ENCODE measurements around the gene CEP131.

Gene CEP131

DNA sequence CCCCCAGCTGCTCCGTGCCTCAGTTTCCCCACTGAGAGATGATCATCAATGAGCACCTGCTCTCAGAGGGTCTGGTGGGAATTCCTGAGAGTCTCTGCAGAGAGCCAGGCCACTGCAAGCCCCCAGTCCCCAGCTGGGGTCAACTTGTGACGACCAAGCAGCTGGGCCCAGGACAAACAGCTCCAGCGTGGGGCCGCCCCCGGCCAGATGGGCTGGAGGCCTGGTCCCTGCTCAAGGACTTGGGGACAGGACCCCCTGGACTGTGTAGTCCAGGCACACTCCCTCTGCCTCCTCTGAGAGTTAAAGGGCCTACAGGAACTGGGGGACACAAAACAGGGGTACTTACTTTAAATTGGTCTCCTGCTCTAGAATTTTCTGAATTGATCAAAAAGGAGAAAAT lies 40.2 kb downstream of the CEP131 start:
- no peak for DNase-seq

GRCh38 chr17:81181811-81182185 lies 41.0 kb downstream of the CEP131 start:
- DNase-seq: no peak

- DNase-seq: no peak
These were observed 41.6 kb downstream of the CEP131 start for GRCh38 chr17:81180836-81181810.

- DNase-seq: no peak
These were observed 42.9 kb downstream of the CEP131 start for GRCh38 chr17:81179861-81180260.

DNA sequence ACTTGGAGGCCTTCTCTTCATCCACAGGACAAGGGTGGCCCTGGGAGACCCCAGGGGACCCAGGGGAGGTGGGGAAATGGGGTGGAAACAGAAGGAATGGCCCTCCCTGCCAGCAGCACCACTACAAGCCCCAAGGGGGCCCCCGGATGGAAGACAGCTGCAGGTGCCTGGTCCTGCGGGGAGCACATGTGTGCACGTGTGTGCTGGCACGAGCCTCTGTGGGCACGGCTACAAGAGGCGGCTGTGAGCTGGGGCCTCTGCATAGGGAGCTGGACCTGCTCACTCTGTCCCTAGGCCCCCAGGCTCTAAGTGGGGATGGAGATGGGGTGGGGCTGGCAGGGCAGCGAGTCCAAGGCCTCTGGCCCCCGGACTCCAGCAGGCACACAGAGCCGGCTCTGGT lies 43.5 kb downstream of the CEP131 start:
- DNase-seq: no peak

GRCh38 chr17:81178136-81179091 lies 44.4 kb downstream of the CEP131 start:
- no peak for DNase-seq

DNA sequence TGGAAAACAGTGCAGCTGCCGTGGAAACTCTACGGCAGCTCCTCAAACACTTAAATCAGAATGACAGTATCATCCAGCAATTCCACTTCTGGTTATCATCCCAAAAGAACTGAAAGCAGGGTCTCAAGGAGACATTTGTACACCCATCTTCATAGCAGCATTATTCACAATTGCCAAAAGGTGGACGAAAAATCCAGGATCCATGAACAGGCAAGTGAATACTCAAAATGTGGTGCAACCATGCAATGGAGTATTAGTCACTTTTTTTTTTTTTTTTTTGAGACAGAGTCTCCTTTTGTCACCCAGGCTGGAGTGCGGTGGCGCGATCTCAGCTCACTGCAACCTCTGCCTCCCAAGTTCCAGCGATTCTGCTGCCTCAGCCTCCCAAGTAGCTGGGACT lies 46.1 kb downstream of the CEP131 start:
- DNase-seq: no peak

GRCh38 chr17:81173762-81174155 lies 49.0 kb downstream of the CEP131 start:
- no peak for DNase-seq

GRCh38 chr17:81173052-81173761 lies 49.6 kb downstream of the CEP131 start:
- no peak for DNase-seq

DNA sequence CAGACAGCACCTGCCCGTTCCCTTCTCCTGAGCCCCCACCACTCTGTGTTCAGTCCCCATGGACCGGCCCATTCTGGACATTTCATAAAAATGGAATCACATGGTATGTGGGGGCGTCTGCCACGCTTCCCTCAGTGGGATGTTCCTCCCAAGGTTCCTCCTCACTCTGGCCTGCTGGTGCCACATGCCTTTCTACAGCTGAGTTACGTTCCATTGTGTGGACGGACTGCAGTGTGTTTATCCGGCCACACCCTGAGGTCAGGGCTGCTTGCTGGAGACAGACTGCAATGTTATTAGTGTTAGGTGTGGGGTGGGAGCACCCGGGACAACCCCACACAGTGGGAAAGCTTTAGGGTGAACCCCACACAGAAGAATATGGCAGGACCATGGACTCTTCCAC lies 50.8 kb downstream of the CEP131 start:
- DNase-seq: no peak

- no peak for DNase-seq
These were observed 51.9 kb downstream of the CEP131 start for GRCh38 chr17:81170727-81171494.

DNA sequence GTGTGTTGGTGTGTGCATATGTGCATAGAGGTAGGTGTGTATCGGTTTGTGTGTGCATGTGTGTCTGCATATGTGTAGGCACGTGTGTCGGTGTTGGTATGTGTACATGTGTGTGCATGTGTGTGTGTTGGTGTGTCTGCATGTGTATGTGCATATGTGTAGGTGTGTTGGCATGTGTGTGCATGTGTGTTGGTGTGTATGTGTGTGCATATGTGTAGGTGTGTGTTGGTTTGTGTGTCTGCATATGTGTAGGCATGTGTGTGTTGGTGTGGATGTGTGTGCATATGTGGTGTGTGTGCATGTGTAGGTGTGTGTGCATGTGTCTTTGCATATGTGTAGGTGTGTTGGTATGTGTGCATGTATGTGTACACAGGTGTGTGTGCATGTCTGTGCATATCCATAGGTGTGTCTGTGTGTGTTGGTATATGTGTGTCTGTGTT lies 52.9 kb downstream of the CEP131 start:
- DNase-seq: no peak

DNA sequence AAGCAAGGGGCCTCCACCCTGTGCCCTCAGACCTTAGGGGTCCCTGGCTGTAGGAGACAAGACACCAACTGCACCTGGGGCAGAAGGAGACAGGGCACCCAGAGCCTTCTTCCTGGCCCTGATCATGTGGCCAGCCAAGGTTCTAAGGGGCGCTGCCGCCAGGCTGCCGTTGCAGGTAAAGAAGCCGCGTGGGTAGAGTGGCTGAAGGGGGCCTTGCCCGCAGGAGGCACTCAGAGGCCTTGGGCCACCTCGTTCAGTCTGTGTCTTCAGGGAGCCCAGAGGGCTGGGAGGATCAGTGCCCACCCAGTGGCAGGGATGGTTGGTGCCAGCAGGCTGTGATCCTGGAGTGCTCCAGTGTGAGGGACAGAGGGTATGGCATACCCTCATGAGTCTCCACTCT lies 55.1 kb downstream of the CEP131 start:
- no peak for DNase-seq

DNA sequence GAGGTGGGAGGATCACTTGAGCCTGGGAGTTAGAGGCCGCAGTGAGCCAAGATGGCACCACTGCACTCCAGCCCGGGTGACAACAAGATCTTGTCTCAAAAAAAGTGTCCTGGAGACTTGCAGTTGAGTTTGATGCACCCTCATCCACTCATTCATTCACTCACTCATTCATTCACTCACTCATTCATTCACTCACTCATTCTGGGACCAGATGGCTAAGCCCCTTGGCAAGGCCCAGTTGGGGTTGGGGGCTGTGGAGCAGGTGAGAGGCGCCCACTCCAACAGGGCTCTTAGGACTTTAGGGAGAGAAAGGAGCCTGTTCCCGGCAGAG lies 55.6 kb downstream of the CEP131 start:
- no peak for DNase-seq

- DNase-seq: no peak
These were observed 56.7 kb downstream of the CEP131 start, which contains the start of gene AATK for GRCh38 chr17:81166033-81166492. AATK (minus strand) TSS chr17:81166221; CDS start chr17:81165992, 229 bp downstream.

DNA sequence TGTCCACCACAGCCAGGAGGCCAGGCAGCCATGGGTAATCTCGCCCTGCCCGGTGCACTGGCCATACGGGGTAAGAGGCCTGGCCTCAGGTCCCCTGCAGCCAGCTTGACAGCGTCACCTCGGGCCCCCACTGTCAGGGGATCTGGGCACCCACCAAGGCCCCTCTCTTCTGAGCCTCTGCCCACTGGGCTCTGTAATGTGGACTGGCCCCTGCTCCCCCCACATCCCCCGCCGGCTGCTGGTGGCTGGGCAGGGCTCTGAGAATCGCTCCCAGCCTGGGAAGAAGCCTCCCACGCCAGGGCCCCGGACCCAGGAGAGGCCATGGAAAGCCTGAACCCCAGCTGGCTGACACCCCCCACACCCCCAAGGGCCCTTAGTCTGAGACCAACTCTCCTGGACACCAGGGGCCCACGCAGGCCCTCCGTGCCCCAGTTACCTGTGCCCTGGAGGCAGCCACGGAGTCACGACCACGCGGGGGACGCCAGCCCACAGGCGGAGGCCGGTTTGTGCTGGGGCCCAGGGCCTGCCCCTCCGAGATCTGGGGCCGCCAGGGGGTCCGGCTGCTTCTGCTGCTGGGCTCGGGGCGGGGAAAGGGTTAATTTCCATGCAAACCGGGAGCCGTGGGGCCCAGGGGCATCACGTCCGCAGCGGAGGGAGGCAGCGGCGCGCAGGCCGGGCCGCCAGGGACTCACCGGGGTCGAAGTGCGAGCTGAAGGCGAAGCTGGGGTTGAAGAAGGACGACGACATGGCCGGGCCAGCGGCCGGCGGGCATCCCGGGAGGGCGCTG lies 57.3 kb downstream of the CEP131 start, which contains the start of gene PVALEF:
TSS of gene PVALEF (plus strand) at position 262 of the 787 bp plus-strand sequence. CDS start 15,720 bp downstream, outside the sequence.
- DNase-seq: no peak

- DNase-seq: no peak
These were observed 58.2 kb downstream of the CEP131 start for GRCh38 chr17:81164371-81165245.

- DNase-seq: no peak
These were observed 58.9 kb downstream of the CEP131 start for GRCh38 chr17:81163703-81164370.

GRCh38 chr17:81163051-81163695 lies 59.6 kb downstream of the CEP131 start:
- DNase-seq: no peak

Measured in activated effector memory CD4-positive, alpha-beta T cell treated with anti-CD3 and anti-CD28 coated beads, Interleukin-2, amount 50 U/mL, for 16 hours (primary cell).